Bone marrow (tissue), 2 donors: ENCODE data around the gene STRIP1.

Source experiments
- DNase-seq, 2 donors: peaks; one replicate each; lab custom pipeline; 2025; lab: John Stamatoyannopoulos, UW

Gene STRIP1, protein sequence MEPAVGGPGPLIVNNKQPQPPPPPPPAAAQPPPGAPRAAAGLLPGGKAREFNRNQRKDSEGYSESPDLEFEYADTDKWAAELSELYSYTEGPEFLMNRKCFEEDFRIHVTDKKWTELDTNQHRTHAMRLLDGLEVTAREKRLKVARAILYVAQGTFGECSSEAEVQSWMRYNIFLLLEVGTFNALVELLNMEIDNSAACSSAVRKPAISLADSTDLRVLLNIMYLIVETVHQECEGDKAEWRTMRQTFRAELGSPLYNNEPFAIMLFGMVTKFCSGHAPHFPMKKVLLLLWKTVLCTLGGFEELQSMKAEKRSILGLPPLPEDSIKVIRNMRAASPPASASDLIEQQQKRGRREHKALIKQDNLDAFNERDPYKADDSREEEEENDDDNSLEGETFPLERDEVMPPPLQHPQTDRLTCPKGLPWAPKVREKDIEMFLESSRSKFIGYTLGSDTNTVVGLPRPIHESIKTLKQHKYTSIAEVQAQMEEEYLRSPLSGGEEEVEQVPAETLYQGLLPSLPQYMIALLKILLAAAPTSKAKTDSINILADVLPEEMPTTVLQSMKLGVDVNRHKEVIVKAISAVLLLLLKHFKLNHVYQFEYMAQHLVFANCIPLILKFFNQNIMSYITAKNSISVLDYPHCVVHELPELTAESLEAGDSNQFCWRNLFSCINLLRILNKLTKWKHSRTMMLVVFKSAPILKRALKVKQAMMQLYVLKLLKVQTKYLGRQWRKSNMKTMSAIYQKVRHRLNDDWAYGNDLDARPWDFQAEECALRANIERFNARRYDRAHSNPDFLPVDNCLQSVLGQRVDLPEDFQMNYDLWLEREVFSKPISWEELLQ

DNA sequence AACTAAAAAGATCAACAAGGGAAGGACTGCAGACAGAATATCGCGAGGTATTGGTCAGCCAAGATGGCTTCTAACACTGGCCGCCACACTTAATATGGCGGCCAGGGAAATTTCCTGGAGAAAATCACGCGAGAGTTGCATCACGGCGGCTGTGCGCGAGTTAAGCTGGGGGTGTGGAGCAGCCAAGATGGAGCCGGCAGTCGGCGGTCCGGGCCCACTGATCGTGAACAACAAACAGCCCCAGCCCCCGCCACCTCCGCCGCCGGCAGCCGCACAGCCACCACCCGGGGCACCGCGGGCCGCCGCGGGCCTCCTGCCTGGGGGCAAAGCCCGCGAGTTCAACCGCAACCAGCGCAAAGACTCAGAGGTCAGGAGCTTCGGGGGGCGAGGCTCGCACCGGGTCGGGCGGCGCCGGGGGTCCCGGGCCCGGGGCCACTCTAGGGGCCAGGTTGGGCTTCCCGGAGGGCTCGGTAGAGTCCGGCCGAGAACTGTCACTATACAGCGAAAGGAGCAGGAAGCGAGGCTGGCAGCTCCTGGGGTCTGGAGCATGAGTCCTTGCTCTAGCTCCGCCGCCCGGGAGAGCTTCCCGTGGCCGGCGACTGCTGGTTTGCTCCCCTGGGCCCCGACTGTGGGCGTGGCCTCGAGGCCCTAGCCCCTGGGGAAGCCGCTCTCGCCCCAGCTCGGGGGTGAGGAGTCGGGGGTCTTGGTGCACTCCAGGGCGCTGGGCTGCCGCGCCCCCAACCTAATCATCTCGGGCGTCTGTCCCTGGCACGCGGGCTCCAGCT lies at the start of gene STRIP1:
STRIP1 (plus strand) TSS at position 174 of the 785 bp plus-strand sequence; CDS start at position 188, 14 bp downstream.
- DNase-seq: peak; percentile 79 to 98

DNA sequence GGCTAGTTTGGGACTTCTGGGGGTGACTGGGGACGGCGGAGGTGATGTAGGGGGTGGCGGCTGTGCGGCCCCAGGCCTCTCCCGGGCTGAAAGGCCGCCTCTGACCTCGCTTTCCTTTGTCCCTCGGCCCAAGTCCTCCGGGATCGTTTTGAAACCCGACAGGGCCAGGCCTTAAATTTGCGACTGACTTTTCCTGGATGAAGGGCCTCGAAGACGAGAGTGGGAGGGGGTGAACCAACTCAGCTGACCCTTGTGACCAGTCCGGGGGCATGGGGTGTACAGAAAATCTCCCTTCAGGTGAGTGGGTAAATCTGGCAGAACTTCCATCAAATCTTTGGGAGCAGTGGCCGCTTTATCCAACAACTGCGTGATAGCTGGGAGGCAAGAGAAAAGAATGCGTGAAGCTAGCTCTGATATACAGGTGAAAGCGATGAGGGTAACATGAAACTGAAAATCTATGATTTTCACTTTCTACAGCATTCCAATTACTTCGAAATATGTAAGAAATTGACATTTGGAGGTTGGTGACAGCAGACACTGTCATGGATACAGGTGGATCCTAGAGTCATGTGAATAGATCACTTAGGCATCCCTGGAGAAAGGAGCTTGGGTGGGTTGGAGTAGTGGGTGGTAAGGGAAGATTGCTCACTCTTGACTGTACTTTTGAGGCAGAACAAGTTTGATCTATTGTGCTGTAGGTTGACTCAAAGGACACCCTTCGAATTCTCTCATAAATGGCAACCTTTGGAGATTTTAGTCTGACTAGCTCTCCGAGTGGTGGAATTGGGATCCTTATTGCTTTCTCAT lies 49.0 kb upstream of the STRIP1 start:
- no peak for DNase-seq

DNA sequence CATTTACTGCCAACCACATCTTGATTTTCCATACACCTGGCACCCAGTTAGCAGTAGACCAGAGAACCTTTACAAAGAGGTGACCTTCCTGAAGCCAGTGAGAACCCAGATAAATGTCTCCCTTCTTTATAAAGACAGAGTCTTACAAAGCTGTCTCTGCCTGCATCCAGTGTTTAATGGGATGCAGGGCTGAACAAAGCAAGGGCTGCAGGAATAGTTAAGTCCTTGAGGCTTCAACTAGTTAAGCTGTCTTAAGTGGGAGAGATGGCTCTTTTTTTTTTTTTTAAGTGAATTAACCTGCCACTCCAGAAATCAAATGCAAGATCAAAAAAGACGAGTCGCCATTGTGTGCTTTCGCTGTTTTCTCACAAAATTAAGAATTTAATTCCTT lies 48.4 kb upstream of the STRIP1 start:
- DNase-seq: no peak

DNA sequence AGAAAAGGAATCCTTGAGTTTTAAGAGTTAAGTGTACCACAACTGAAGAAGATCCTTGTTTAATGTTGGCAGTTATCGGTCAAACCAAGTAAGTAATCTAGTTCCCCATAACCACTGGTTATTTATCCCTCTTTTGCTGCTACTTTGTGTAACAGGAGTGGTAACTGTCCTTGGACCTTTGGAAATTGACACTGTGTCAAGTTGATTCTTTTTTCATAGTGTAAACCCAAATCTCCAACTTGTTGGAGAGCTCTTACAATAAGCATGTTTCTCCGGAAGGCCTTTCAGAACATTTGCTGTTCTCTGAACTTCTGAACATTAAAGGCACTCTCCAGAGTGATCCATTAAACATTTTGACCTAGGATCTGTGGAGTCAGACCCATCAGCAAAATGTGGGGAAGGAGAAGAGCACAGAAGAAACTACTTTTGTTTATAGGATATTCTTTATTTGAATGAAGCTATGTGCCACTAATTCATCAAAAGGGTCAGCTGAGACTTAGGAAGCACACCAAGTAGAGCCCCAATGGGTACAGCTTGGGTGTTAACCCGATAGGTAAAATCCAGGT lies 46.0 kb upstream of the STRIP1 start:
- DNase-seq: no peak

DNA sequence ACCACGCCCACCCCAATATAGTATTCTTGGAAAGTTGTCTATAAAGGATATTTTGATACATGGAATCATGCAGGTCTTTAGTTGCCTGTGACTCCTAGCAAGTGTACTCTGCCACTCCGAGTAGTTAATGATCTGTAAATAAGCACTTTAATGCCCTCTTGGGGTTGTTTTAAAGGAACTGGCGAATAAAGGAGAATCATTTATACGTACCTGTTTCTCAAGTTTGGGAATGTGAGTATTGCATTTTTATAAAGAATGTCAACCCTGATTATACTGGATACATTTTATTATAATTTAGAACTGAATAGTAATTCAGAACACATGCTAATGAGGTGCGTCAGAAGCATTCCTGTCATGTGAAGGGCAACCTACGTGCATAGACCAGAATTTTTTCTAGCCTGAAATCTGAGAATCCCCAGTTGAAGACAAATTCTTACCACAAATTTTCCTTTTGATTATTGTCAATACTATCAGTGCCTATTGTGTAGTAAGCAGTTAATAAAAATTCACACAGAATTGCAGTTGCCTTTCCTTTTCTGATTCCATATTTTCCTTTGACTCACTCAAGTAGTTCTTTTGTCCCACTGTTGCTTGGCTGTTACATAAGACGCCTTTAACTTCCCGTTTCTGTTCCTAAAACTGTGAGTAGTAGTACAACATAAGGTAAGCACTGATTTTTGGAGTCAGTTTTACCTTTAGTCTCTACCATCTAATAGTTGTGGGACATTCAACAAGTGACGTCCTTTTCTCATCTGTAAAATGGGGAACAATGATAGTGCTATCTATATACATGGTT lies 44.7 kb upstream of the STRIP1 start:
- DNase-seq: no peak

DNA sequence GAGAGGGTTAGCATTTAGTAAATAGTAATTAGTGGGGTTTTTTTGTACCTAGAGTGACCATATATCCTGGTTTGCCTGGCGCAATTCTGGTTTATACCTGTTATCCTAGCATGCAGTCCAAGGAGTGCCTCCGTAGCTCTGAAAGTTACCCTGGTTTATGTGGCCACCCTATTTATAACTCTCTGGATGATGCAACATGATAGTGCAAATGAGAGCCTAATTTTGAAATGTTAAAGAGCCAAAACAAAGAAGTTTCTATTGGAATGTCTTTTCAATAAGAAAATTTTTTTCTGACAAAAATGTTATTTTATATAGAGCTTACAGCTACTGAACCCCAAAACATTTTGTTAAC lies 44.1 kb upstream of the STRIP1 start:
- no peak for DNase-seq

DNA sequence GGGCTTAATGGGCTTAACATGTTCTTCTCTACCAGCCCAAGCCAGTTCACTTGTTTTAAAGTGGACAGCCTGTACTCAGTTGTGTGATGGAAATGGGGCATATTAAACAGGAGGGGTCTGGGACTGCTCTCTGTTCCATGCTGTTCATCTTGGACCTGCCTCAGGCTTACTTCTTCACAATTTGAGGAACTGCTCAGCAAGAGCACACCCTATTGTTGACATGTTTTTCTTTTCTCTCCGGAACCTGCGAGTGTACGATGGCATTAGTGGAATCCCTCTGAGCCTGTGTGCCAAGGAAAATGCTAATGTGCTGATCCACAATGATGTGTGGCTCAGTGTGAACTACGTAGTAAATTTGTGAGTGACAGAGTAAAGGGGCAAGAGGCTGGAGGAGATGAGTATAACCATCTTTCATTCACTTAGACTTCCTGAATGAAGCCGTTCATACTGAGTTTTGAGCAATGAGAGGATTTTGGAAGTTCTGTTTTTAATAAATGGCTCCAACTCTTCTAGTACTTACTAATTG lies 43.0 kb upstream of the STRIP1 start:
- DNase-seq: no peak

DNA sequence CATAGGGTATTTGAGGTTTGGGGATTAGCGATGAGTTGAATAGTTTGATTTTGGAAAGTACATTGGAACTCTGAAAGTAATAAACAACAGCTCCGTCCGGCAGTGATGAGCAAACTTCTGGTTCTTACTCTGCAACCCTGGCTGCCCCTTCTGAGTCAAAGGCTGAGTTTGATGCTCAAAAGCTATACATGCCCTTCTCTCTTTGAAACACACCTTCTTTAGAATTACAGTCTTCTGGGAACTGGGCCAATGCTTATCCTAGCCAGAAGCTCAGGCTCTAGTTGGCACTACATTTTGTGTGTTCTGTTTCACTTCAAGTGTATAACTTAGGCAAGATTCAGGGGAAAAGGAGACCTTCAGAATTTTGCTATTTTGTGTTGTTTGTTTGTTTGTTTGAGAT lies 40.5 kb upstream of the STRIP1 start:
- no peak for DNase-seq

DNA sequence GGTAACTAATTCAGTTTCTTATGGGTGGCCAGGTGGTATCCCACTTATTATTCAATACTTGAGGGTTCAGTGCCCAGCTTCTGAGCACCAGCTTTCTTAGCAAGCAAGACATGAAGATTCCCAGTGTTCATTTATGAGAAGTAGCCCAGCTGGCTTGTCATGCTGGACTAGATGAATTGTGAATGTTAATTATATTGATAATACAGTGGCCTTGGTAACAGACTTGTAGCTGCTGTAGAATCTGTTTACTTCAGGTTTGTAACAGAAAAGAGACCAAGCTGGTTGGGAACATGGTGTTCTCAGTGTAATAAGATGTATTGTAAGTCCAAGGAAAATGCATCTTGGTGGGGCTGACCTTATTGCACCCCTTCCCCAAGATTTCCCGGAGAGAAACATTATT lies 39.8 kb upstream of the STRIP1 start:
- no peak for DNase-seq

DNA sequence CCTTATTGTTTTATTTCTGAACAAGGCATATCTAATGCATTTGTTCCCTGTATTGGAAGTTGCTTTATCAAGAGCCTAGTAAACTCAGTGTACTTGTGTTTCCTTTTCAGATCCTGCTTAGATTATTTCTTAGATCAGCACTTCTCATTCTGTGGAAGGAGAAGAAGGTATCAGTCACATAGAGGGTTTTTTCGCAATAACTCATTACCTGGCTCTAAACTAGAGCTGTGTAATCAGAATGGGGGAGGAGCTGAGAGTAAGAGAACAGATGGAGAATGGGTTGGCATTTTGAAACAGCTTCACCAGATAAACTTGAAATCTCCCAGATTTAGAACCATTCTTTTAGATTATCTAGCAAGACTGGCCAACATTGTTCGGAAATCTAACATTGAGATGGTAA lies 38.9 kb upstream of the STRIP1 start:
- no peak for DNase-seq

DNA sequence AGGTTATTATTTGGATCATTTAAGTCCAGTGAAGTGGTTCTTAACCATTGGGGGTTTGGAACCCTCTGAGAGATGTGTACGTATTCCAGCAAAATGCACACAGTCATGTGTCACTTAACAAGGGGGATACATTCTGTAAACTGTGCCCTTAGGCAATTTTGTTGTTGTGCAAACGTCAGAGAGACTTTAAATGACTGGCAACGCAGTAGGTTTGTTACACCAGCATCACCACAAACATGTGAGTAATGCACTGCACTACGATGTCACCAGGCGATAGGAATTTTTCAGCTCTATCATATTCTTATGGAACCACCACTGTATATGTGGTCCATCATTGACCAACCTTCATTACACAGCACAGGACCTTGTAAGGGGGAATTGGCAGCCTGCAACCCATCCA lies 37.9 kb upstream of the STRIP1 start:
- DNase-seq: no peak

DNA sequence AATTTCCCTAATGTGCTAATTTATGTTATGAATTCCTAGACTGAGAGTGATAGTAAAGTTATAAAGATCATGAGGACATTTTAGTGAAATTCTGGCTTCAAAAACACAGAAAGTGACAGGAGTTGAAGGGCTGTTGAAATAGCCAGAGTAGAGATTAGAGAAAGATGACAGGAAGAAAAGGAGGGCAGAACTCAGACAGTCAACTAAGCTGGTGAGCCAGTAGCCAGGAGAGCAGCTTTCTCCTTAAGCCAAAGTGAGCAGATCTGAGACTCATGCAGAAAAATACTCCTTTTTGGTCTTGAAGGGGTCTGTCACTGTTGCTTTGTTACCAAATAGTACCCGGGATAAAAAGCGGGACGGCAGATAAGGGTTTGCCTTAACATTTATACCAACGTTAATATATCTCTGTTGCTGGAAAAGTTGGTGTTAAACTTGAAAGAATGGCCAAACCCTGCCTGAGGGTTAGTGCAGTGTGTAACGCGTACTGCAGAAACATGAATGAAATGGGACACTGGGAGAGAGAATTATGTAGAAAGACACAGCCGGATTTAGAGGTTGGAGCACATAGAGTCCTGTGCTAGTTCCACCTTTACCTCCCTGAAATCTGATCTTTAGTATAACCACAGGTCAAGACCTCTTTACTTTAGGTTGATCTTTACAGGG lies 37.1 kb upstream of the STRIP1 start:
- no peak for DNase-seq

DNA sequence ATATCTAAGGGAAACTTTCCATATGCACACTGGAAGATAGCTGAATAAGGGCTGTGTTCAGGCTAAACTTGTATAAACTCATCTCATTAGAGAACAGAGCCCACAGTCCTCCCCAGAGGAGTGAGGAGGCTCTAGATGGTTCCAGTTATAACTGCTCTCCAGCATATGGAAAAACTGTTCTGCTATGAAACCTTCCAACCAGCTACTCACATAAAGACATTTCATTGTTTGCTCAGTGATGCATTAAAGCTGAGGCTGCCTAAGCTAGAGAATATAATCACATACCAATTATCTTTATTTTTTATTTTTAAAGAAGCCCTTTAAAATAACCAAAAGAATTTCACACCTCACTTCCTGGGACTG lies 36.6 kb upstream of the STRIP1 start:
- DNase-seq: no peak

DNA sequence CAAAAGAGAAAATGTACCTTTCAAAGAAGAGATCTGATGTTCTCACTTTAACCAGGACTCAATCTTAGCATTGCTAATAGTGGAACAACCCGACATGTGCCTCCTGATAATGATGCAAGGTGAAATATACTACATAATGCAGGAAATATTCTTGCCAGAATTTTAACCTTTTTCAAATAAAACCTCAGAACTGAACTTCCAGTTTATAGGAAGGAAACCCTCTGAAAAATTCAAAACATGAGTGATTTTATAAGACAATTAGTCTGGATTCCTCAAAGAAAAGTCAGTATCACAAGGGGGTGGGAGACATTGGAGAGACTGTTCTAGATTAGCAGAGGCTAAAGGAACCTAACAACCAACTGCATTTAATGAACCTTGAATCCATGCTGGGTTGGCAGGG lies 31.7 kb upstream of the STRIP1 start:
- DNase-seq: no peak

DNA sequence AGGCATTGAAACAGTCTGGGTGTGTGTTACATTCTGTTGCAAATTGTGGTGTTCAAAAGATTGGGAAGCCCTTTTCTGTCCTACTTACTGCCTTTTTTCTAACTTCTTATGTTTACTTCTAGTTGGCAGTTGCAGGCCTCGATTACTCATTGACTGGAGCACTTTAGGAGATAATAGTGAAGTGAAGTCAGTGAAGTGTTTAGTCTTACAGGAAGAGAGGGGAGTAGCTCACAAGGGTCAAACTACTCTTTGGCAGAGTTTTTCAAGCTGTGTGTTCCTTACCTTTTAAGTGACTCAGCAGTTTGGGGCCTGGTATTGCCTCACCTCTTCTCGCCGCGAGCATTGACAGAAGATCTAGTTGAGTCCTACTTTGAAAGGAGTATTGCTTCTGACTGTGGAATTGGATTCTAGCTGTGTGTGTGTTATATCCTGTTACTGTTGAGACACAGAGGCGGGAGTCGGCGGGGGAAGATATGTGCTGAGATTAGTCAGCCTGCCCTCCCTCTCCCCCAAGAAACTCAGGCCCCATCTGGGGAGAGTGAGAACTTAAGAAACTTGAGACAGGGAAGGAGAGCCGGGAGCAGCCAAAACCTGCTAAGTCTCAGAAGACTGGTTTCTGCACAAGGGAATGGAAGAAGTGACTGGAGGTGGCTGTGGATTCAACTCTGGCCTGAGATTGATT lies 30.5 kb upstream of the STRIP1 start:
- DNase-seq: peak; percentile 6 to 95

DNA sequence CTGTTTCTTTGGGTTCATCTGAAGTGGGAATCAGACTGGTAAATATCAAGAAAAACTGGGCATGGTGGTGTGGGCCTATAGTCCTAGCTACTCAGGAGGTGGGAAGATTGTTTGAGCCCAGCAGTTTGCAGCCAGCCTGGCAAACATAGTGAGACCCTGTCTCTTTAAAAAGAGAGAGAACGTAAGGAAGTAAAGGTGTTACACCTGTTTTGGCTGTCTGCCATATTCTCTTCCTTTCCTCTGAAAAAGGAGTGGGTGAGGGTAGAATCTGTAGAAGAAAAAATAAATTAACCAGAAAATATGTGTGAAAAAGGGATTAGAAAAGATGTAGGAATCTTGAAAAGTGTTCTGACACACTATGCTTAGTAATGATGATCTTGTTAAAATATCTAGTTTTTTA lies 29.8 kb upstream of the STRIP1 start:
- no peak for DNase-seq

DNA sequence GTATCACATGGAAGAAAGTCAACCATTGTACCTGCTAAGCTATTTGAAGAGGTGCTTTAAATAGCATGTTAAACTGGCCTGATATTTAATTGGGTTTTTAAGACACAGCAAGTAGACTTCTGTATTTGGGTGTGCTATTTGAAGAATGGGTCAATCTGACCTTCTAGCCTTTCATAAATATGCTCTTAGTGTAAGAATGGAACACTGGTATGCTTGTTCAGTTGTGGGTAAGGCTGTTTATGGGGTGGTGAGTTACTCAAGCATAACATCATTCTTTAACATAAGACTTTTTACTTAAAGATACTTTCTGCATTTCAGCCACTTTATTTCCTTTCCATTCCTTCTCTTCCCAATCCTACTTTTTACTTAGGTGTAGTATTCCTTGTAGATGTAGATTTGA lies 28.5 kb upstream of the STRIP1 start:
- no peak for DNase-seq

DNA sequence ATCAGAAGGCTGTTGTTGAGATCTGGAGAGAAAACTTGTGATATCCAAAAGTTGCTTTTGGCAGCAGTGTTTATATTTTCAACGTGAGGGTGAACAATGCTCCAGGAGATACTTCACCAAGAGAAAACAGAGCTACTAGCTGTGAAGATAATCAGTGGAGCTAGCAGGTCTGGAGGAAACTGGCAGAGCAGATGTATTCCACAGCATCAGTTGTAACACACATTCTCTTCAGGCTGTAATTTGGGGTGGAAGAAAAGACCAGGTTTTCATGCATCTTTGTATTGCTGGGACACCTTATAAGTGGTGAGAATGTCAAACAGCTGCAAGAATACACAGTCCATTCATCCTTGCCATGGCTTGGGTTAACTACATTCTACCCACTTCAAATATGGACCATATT lies 27.9 kb upstream of the STRIP1 start:
- DNase-seq: no peak
